AG20443 (cell line): ENCODE data around the gene MAP3K5.

Source experiments
- DNase-seq: peaks from one replicate; pipeline ENCODE4 v3.0.0; 2012; ENCODE audit warnings: low spot score, mixed read lengths

MAP3K5 gene

GRCh38 chr6:136538836-136539235 lies 253.4 kb downstream of the MAP3K5 start:
- DNase-seq: no peak

GRCh38 chr6:136535880-136536650 lies 256.2 kb downstream of the MAP3K5 start:
- no peak for DNase-seq

GRCh38 chr6:136535017-136535765 lies 257.1 kb downstream of the MAP3K5 start:
- no peak for DNase-seq

GRCh38 chr6:136534268-136534667 lies 258.0 kb downstream of the MAP3K5 start:
- DNase-seq: no peak

- DNase-seq: no peak
These were observed 258.8 kb downstream of the MAP3K5 start for GRCh38 chr6:136533487-136533886.

- DNase-seq: no peak
These were observed 260.2 kb downstream of the MAP3K5 start for GRCh38 chr6:136532030-136532429.

- no peak for DNase-seq
These were observed 262.6 kb downstream of the MAP3K5 start for GRCh38 chr6:136529710-136530109.

GRCh38 chr6:136528477-136528876 lies 263.8 kb downstream of the MAP3K5 start:
- no peak for DNase-seq

- peak; percentile 61 for DNase-seq
These were observed 264.4 kb downstream of the MAP3K5 start for GRCh38 chr6:136527831-136528230.

- no peak for DNase-seq
These were observed 265.3 kb downstream of the MAP3K5 start for GRCh38 chr6:136526937-136527336.

- peak; percentile 91 for DNase-seq
These were observed 265.9 kb downstream of the MAP3K5 start for GRCh38 chr6:136526196-136526930.

- DNase-seq: no peak
These were observed 266.6 kb downstream of the MAP3K5 start for GRCh38 chr6:136525586-136526195.

- no peak for DNase-seq
These were observed 267.3 kb downstream of the MAP3K5 start for GRCh38 chr6:136524936-136525413.

- no peak for DNase-seq
These were observed 267.8 kb downstream of the MAP3K5 start for GRCh38 chr6:136524339-136524935.

GRCh38 chr6:136523196-136523595 lies 269.1 kb downstream of the MAP3K5 start:
- no peak for DNase-seq

- no peak for DNase-seq
These were observed 269.6 kb downstream of the MAP3K5 start for GRCh38 chr6:136522636-136523035.

- no peak for DNase-seq
These were observed 270.4 kb downstream of the MAP3K5 start for GRCh38 chr6:136521911-136522310.

GRCh38 chr6:136521427-136521826 lies 270.9 kb downstream of the MAP3K5 start:
- DNase-seq: no peak

- DNase-seq: no peak
These were observed 271.8 kb downstream of the MAP3K5 start for GRCh38 chr6:136520517-136520916.

GRCh38 chr6:136517582-136517981 lies 274.7 kb downstream of the MAP3K5 start:
- no peak for DNase-seq

- DNase-seq: no peak
These were observed 275.3 kb downstream of the MAP3K5 start for GRCh38 chr6:136517002-136517401.

GRCh38 chr6:136514591-136514990 lies 277.7 kb downstream of the MAP3K5 start:
- DNase-seq: no peak
